Measurements from ENCODE around the gene ZFP30.

The ZFP30 gene

GRCh38 chr19:37594982-37595382, 60.3 kb downstream of the ZFP30 start:
- peak overlapping the region; percentile 96 for H3K27ac ChIP-seq
- TF ChIP-seq CTCF (IDR thresholded peaks at IDR 0.05) (no peak), ZFX (IDR thresholded peaks at IDR 0.05; ENCODE audit: borderline replicate concordance) (no peak)

DNA sequence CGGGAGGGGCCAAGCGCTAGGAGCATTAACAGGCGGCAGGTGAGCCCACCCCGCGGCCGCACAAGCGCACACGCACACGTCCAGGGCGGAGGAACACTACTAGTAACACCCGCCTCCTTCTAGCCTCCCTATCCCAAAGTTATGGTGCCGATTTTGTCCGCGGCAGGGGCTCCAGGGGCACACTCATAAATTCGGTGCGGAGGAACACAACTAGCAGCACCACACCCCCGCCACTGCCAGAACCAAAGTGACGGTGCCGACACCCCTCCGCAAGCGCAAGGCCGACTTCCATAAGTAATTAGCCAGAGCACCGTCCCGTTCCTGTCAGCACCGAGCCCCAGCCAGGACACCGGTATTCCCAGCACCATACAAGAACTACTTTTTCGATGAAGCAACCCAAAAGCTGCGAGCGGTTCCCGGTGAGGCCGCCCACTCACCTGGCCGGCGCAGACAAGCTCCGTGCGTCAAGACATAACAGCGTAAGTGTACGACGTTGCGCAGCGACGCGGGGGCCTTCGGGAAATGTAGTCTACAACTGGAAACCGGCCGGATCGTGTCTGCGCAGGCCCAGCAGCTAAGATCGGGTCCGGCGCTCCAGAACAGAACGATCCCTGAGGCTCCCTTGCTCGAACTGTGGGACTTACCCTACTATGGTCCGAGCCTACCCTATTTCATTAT, 60.8 kb downstream of the ZFP30 start, which contains the start of the genes ZNF540 and ZNF571:
TSS of gene ZNF540 (plus strand) at position 573 of the 678 bp plus-strand sequence. CDS start 3,572 bp downstream, outside the sequence.
TSS of gene ZNF571 (minus strand) at position 489 of the 678 bp plus-strand sequence. CDS start 8,116 bp downstream, outside the sequence.
- no peak for TF ChIP-seq CTCF (IDR thresholded peaks at IDR 0.05)
- no peak for TF ChIP-seq ZFX (IDR thresholded peaks at IDR 0.05; ENCODE audit: borderline replicate concordance)
- H3K27ac ChIP-seq, result peak within 1 kb of the TSS; percentile 96

- H3K27ac ChIP-seq, result peak overlapping the region; percentile 96
- no peak for TF ChIP-seq CTCF (IDR thresholded peaks at IDR 0.05)
- TF ChIP-seq ZFX (IDR thresholded peaks at IDR 0.05; ENCODE audit: borderline replicate concordance), result no peak
Measured at GRCh38 chr19:37593996-37594303, 61.3 kb downstream of the ZFP30 start.

GRCh38 chr19:37583340-37583739, 71.9 kb downstream of the ZFP30 start:
- no peak overlapping the region for H3K27ac ChIP-seq

DNA sequence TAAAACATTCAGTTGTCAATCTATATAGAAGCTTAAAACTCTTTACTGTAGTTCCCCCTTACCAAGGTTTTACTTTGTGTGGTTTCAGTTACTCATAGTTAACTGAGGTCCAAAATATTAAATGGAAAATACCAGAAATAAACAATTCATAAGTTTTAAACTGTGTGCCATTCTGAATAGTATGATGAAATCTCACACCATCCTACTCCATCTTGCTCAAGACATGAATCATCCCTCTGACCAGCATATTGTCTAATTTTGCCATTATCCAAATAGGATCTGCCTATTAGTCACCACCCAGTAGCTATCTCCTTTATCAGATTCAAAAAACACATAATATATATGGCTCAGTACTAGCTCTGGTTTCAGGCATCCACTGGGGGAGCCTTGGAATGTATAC, 83.1 kb downstream of the ZFP30 start:
- no peak for TF ChIP-seq ZFX (IDR thresholded peaks at IDR 0.05; ENCODE audit: borderline replicate concordance)
- TF ChIP-seq CTCF (IDR thresholded peaks at IDR 0.05), result no peak

More at GRCh38 chr19:37583340-37583739, 71.9 kb downstream of the ZFP30 start:
- TF ChIP-seq ZFX (IDR thresholded peaks at IDR 0.05; ENCODE audit: borderline replicate concordance) (no peak), CTCF (IDR thresholded peaks at IDR 0.05) (no peak; the same call in 1 of the 2 replicates)

GRCh38 chr19:37565370-37565669, 89.9 kb downstream of the ZFP30 start:
- no peak overlapping the region for H3K27ac ChIP-seq
- TF ChIP-seq ZFX (IDR thresholded peaks at IDR 0.05; ENCODE audit: borderline replicate concordance), result no peak
- no peak for TF ChIP-seq CTCF (IDR thresholded peaks at IDR 0.05)

More for the DNA sequence above, 83.1 kb downstream of the ZFP30 start:
- no peak overlapping the region for H3K27ac ChIP-seq

GRCh38 chr19:37564624-37565369, 90.5 kb downstream of the ZFP30 start:
- TF ChIP-seq CTCF (IDR thresholded peaks at IDR 0.05), result no peak
- no peak for TF ChIP-seq ZFX (IDR thresholded peaks at IDR 0.05; ENCODE audit: borderline replicate concordance)
- no peak overlapping the region for H3K27ac ChIP-seq
